Activated T-cell treated with anti-CD3 and anti-CD28 coated beads for 1 hour (primary cell): ENCODE data around the gene RPH3AL.

ENCODE experiments used
- DNase-seq: peaks from one replicate; pipeline ENCODE4 v3.0.0-alpha.2; 2020; ENCODE audit warnings: low read depth

RPH3AL gene

DNA sequence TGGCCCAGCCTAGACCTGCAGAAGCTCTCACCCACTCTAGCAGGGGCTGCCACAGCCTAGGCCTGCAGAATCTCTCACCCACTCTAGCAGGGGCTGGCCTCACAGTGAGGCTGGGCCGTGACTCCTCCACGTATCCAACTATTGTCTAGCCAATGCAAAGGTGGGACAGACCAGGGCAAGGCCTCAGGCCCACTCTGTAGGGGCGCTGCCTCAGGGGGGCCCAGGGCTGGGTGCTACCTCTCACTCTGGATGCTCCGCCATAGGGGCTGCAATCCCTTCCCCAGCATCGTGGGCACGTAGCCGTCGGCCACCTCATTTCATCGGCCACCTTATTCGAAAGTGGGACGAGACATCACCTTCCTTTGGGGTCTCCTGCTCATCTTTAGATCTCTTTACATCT, 51.7 kb downstream of the RPH3AL start:
- no peak for DNase-seq

GRCh38 chr17:299546-299945, 53.1 kb downstream of the RPH3AL start:
- no peak for DNase-seq

DNA sequence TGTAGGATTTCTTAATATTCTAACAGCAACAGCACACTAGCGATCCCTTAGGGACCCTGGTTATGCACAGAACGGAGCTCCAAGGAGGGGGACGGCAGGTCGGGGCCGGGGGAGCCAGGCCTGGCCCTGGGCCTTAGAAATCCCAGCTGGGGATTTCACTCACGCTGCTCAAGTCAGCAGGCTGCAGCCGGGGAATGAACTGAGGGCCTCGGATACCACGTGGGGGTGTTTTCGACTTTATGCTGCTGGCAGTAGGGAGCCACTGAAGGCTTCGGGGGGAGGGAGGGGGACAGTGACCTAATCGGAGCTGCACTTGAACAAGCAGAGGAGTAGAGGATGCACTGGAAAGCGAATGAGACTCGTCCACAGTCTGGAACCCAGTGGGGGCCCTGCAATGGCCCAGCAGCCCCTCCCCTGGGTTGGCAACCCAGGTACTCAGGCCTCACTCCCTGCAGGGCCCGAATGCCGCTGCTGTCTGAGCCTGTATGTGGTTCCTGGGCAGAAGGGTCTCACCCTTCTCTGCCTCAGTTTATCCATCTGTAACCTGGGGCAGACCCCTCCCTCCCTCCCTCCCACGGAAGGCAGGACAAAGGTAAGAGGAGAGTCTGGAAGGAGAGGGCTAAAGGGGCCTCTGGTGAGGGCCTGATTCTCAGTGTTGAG, 53.7 kb downstream of the RPH3AL start:
- DNase-seq, result no peak

DNA sequence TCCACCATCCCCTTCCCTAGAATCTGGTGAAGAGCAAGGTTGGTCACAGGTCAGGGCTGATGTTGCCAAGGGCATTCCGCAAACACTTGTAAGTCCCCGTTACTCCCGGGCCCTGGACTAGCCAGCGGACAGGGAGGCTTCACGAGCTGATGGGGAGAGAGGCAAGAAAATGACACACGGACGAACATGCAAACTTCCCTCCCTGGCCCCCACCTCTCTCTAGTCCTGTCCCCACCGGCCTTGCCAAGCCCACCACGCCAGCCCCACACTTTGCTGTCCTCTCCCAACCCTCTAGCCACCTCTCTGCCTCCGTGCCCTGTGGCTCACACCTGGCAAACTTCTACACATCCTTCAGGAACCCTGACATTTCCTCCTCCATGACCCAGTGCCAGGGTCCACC, 54.8 kb downstream of the RPH3AL start:
- DNase-seq, result no peak

DNA sequence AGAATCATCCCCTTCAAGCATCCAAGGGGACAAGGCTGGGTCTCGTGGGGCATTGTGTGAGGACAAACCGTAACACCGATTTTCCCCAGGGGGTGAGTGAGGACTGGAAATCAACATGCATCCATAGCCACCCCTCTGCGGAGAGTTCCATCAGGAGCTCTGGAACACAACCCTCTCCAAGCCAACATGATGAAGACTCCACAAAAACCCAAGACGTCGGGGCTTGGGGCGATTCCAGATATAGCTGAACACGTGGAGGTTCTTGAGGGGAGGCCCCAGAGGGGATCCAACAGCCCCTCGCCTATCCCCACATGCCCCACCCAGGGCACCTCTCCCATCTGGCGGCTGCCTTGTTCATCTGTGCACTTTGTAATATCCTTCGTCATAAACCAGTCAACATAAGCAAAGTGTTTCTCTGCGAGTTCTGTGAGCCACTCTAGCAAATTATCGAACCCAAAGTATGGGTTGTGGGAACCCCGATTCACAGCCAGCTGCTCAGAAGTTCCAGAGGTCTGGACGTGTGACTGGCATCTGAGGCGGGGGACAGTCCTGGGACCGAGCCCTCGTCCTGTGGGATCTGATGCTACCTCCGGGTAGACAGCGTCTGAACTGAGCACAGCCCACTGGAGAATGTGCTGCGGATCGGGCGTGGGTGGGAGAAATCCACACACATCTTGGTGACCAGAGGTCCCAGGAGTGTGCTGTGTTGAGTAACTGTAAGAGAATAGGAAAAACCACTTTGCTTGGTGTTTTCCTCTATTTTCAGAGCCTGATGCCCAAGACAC, 55.5 kb downstream of the RPH3AL start:
- DNase-seq, result no peak

DNA sequence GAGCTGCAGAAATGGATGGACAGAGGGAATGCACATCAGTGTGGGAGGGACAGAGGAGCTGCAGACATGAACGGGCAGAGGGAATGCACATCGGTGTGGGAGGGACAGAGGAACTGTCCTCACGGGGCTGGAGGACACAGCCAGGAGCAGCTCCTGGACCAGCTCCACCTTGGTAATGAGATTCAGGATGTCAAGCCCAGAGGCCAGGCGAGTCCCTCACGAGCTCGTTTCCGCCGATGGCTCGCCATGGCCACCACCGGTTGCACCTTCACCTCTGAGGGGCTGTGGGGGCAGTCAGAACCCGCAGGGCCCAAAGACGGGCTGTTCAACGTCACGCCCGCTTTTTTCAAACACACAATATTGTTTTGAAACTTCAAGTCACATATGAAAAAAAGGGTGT, 56.2 kb downstream of the RPH3AL start:
- no peak for DNase-seq

DNA sequence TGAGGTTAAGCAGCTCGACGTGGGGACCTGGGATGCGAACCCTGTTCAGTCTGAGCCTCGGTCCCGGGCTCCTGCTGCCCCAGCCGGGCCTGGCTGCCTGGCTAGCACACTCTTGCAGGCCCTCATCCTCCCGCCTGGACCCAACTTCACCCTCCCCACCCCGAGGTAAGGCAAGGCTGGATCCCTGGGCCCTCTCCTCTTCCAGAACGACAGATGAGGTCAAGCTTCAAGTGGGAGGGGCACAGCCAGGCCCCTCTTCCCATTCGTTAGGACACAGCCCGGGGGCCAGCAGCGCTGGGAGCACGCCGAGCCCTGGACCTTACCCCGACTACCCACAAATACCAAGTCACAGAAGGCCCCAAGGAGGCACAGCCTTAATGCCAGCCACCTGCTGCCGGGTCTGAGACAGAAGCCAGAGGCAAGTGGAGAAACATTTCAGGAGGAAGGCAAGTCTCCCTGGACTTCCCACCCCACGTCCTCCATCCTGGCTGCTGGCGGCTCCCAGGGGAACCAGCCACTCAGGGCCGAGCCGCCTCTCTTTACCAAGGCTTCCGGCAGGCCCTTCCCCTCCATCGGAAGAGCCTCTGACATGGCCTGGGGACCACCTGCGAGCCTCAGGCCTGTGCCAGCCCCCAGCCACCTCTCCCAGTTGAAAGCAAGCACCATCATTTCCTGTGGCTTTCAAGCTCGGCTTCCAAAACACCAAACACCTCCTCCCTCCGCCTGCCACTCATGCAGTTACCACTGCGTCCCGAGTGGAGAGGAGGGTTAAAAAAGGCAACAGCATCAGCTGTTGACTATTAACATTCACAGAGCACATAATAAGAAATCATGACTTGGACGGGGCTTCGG, 59.9 kb downstream of the RPH3AL start:
- DNase-seq, result no peak

DNA sequence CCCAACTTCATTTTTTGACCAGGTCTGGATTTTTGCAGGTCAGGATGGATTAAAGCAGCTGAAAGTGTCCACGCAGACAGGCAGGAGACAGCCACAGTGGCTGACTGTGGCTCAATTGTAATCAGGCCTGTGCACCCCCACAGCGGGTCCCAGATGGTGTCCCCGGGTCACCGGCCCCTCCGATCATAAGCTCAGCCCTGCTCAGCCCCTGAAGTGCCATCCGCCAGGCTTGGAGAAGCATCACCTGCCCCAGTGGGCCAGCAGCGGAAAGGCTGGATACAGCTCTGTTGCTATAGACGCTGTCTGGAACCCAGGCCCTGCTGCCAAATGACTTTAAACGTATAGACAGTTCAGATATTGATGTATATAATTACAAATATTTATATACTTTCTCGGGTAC, 60.6 kb downstream of the RPH3AL start:
- no peak for DNase-seq

- DNase-seq, result no peak
These were observed 61.0 kb downstream of the RPH3AL start for GRCh38 chr17:291587-291986.

GRCh38 chr17:290626-291025, 62.0 kb downstream of the RPH3AL start:
- no peak for DNase-seq

- DNase-seq, result no peak
These were observed 62.5 kb downstream of the RPH3AL start for GRCh38 chr17:290121-290521.

- no peak for DNase-seq
These were observed 63.2 kb downstream of the RPH3AL start for GRCh38 chr17:289409-289808.

DNA sequence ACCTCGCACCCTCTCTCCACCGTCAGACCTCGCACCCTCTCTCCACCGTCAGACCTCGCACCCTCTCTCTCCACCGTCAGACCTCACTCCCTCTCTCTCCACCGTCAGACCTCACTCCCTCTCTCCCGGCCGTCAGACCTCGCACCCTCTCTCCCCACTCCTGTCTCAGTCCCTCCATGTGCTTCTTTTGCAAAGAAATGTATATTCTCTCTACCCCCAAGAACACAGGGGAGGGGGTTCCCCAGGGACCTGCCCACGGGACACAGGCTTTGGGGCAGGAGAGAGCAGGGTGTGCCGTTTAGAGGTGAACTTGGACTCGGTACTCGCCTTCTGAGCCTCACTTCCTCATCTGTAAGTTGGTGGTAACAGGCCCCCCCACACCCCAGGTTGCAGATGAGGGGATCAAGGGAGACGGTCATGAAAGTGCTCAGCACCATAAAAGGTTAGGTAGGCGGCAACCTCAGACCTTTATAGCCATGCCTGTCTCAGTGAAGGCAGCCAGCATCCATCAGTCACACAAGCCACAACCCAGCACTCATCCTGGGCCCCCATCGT, 63.7 kb downstream of the RPH3AL start:
- DNase-seq, result no peak

GRCh38 chr17:286571-286970, 66.0 kb downstream of the RPH3AL start:
- DNase-seq, result no peak

DNA sequence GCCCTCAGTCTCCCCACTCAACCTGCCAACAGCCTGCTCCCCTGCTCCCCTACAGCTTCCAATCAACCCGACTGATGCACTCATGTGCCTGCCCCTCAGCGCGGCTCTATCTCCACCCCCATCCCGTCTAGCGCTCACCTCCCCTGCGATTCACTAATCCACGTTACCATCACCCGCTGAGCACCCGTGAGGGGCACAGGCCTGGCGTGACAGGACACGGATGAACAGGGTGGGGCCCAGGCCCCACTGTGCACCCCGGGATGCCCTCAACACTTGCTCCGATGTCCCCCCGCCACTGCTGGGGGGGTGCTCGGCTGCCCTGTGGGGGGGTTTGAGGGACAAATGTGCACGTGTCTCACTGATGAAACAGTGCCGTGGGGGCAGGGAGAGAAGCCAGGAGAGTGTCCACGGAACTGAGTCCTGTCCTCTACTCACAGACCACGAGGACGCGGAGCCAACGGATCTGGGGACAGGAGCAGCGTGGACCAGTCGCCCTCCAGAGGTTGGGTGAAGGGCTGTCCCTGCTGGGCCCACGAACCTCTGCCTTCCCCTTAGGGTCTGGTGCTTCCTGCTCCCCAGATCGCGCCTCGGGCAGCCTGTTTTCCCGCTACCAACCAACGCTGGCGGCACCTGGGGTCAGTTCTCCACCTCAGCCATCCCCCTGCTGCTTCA, 66.7 kb downstream of the RPH3AL start:
- DNase-seq, result no peak

DNA sequence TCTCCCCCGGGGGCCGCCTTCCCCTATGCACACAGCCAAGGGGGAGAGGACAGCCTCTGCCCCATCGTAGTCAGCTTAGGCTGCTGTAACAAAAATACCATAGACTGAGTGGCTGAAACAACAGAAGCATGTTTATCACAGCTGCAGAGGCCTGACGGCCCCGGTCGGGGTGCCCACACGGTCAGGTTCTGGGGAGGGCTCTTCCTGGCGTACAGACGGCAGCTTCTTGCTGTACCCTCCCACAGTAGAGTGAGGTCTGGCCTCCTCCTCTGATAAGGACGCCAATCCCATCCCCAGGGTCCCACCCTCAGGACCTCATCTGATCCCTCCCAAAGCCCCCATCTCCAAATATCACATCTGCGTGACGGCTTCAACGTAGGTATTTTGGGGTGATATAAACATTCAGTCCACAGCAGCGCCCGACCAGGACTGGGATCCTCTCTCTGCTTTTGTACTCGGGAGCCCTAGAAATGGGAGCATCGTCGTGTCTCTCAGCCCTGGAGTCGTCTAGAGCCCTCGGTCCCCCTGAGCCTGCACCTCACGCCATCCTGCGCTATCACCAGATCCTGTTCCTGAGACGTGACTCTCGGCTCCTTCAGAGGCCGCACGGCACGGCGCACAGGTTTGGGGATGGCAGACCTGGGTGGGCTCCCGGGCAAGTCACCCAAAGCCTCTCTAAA, 67.8 kb downstream of the RPH3AL start:
- DNase-seq, result no peak

DNA sequence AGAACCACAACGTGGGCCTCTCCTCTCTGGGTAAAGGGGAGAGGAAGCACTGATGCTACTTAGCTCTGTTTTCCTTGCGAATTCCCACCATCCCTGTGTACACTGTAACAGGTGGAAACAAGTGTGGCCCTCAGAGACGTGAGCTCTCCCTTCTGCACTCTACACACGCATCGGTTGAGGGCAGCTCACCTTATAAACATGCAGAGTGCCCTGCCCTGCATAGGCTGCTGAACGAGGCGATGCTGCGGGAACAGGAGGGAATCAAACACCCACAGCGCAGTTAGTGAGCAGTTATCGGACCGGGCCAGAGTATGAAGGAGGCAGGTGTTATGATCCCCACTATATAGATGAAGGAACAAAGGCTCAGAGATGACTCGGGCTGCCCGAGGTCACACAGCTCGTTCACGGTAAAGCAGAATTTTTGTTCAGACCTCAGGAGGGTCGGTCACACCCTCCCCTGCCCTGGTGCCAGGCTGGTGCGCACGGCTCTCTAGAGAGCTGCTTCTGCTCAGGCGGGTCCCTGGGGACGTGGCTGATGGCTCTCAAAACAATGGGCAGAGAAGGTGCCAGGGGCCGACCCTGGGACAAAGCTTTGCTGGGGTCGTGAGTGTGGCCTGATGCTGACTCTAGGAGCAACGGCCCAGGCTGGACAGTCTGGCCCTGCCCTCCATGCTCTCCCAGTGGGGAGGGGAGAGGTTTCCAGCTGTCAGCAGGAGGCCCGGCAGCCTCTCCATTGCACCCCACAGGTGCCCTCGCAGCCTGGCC, 68.5 kb downstream of the RPH3AL start:
- no peak for DNase-seq

GRCh38 chr17:282912-283882, 69.4 kb downstream of the RPH3AL start:
- DNase-seq, result no peak
